ENCODE results near the gene CD93.

The CD93 gene

GRCh38 chr20:23094927-23095326 is 8.8 kb upstream of the CD93 start:
- H3K4me3 ChIP-seq (ENCODE audit: low read depth, low read length), result no peak overlapping the region
- H3K9me3 ChIP-seq (ENCODE audit: control insufficient read depth, insufficient read depth, low read length), result no peaks in the 10 kb centered on the region
- H3K4me1 ChIP-seq (ENCODE audit: control insufficient read depth, insufficient read depth, low read length), result no peaks in the 10 kb centered on the region
- H3K9ac ChIP-seq (ENCODE audit: low read depth, low read length), result no peak overlapping the region
- no peaks in the 10 kb centered on the region for H3K27me3 ChIP-seq (ENCODE audit: control insufficient read depth, insufficient read depth, low read length)
- H3K36me3 ChIP-seq (ENCODE audit: control insufficient read depth, insufficient read depth, low read length), result no peaks in the 10 kb centered on the region

GRCh38 chr20:23094213-23094896 is 8.2 kb upstream of the CD93 start:
- H3K4me3 ChIP-seq (ENCODE audit: low read depth, low read length), result no peak overlapping the region
- no peaks in the 10 kb centered on the region for H3K36me3 ChIP-seq (ENCODE audit: control insufficient read depth, insufficient read depth, low read length)
- no peaks in the 10 kb centered on the region for H3K4me1 ChIP-seq (ENCODE audit: control insufficient read depth, insufficient read depth, low read length)
- no peaks in the 10 kb centered on the region for H3K9me3 ChIP-seq (ENCODE audit: control insufficient read depth, insufficient read depth, low read length)
- H3K27me3 ChIP-seq (ENCODE audit: control insufficient read depth, insufficient read depth, low read length), result no peaks in the 10 kb centered on the region
- no peak overlapping the region for H3K9ac ChIP-seq (ENCODE audit: low read depth, low read length)

- Histone ChIP-seq H3K4me3 (ENCODE audit: low read depth, low read length) (no peak overlapping the region), H3K36me3 (ENCODE audit: control insufficient read depth, insufficient read depth, low read length) (no peaks in the 10 kb centered on the region), H3K9ac (ENCODE audit: low read depth, low read length) (no peak overlapping the region), H3K9me3 (ENCODE audit: control insufficient read depth, insufficient read depth, low read length) (no peaks in the 10 kb centered on the region), H3K4me1 (ENCODE audit: control insufficient read depth, insufficient read depth, low read length) (no peaks in the 10 kb centered on the region), H3K27me3 (ENCODE audit: control insufficient read depth, insufficient read depth, low read length) (no peaks in the 10 kb centered on the region)
Observed at GRCh38 chr20:23093613-23094012, 7.5 kb upstream of the CD93 start.

GRCh38 chr20:23092861-23093495 is 6.9 kb upstream of the CD93 start:
- Histone ChIP-seq H3K27me3 (ENCODE audit: control insufficient read depth, insufficient read depth, low read length) (no peaks in the 10 kb centered on the region), H3K9ac (ENCODE audit: low read depth, low read length) (no peak overlapping the region), H3K36me3 (ENCODE audit: control insufficient read depth, insufficient read depth, low read length) (no peaks in the 10 kb centered on the region), H3K4me3 (ENCODE audit: low read depth, low read length) (no peak overlapping the region), H3K4me1 (ENCODE audit: control insufficient read depth, insufficient read depth, low read length) (no peaks in the 10 kb centered on the region), H3K9me3 (ENCODE audit: control insufficient read depth, insufficient read depth, low read length) (no peaks in the 10 kb centered on the region)

GRCh38 chr20:23092384-23092756 is 6.2 kb upstream of the CD93 start:
- Histone ChIP-seq H3K27me3 (ENCODE audit: control insufficient read depth, insufficient read depth, low read length) (no peaks in the 10 kb centered on the region), H3K9me3 (ENCODE audit: control insufficient read depth, insufficient read depth, low read length) (no peaks in the 10 kb centered on the region), H3K4me1 (ENCODE audit: control insufficient read depth, insufficient read depth, low read length) (no peaks in the 10 kb centered on the region), H3K9ac (ENCODE audit: low read depth, low read length) (no peak overlapping the region), H3K36me3 (ENCODE audit: control insufficient read depth, insufficient read depth, low read length) (no peaks in the 10 kb centered on the region), H3K4me3 (ENCODE audit: low read depth, low read length) (no peak overlapping the region)

GRCh38 chr20:23091721-23092383 is 5.7 kb upstream of the CD93 start:
- Histone ChIP-seq H3K36me3 (ENCODE audit: control insufficient read depth, insufficient read depth, low read length) (no peaks in the 10 kb centered on the region), H3K27me3 (ENCODE audit: control insufficient read depth, insufficient read depth, low read length) (no peaks in the 10 kb centered on the region), H3K4me3 (ENCODE audit: low read depth, low read length) (no peak overlapping the region), H3K9me3 (ENCODE audit: control insufficient read depth, insufficient read depth, low read length) (no peaks in the 10 kb centered on the region), H3K4me1 (ENCODE audit: control insufficient read depth, insufficient read depth, low read length) (no peaks in the 10 kb centered on the region), H3K9ac (ENCODE audit: low read depth, low read length) (no peak overlapping the region)

GRCh38 chr20:23090878-23091277 is 4.8 kb upstream of the CD93 start:
- Histone ChIP-seq H3K4me1 (ENCODE audit: control insufficient read depth, insufficient read depth, low read length) (no peaks in the 10 kb centered on the region), H3K27me3 (ENCODE audit: control insufficient read depth, insufficient read depth, low read length) (no peaks in the 10 kb centered on the region), H3K9ac (ENCODE audit: low read depth, low read length) (no peak overlapping the region), H3K4me3 (ENCODE audit: low read depth, low read length) (no peak overlapping the region), H3K36me3 (ENCODE audit: control insufficient read depth, insufficient read depth, low read length) (no peaks in the 10 kb centered on the region), H3K9me3 (ENCODE audit: control insufficient read depth, insufficient read depth, low read length) (no peaks in the 10 kb centered on the region)

- Histone ChIP-seq H3K36me3 (ENCODE audit: control insufficient read depth, insufficient read depth, low read length) (no peaks in the 10 kb centered on the region), H3K9ac (ENCODE audit: low read depth, low read length) (no peak overlapping the region), H3K9me3 (ENCODE audit: control insufficient read depth, insufficient read depth, low read length) (no peaks in the 10 kb centered on the region), H3K4me1 (ENCODE audit: control insufficient read depth, insufficient read depth, low read length) (no peaks in the 10 kb centered on the region), H3K27me3 (ENCODE audit: control insufficient read depth, insufficient read depth, low read length) (no peaks in the 10 kb centered on the region), H3K4me3 (ENCODE audit: low read depth, low read length) (no peak overlapping the region)
Observed at GRCh38 chr20:23090147-23090546, 4.0 kb upstream of the CD93 start.

- no peak overlapping the region for H3K4me3 ChIP-seq (ENCODE audit: low read depth, low read length)
- no peaks in the 10 kb centered on the region for H3K27me3 ChIP-seq (ENCODE audit: control insufficient read depth, insufficient read depth, low read length)
- no peak overlapping the region for H3K9ac ChIP-seq (ENCODE audit: low read depth, low read length)
- no peaks in the 10 kb centered on the region for H3K4me1 ChIP-seq (ENCODE audit: control insufficient read depth, insufficient read depth, low read length)
- H3K36me3 ChIP-seq (ENCODE audit: control insufficient read depth, insufficient read depth, low read length), result no peaks in the 10 kb centered on the region
- no peaks in the 10 kb centered on the region for H3K9me3 ChIP-seq (ENCODE audit: control insufficient read depth, insufficient read depth, low read length)
Observed at GRCh38 chr20:23088866-23089265, 2.7 kb upstream of the CD93 start.

GRCh38 chr20:23087587-23088251 is 1.6 kb upstream of the CD93 start:
- Histone ChIP-seq H3K4me3 (ENCODE audit: low read depth, low read length) (no peak overlapping the region), H3K9me3 (ENCODE audit: control insufficient read depth, insufficient read depth, low read length) (no peaks in the 10 kb centered on the region), H3K27me3 (ENCODE audit: control insufficient read depth, insufficient read depth, low read length) (no peaks in the 10 kb centered on the region), H3K9ac (ENCODE audit: low read depth, low read length) (no peak overlapping the region), H3K4me1 (ENCODE audit: control insufficient read depth, insufficient read depth, low read length) (peaks cover 4% of the 10 kb centered on the region), H3K36me3 (ENCODE audit: control insufficient read depth, insufficient read depth, low read length) (no peaks in the 10 kb centered on the region)

- H3K4me1 ChIP-seq (ENCODE audit: control insufficient read depth, insufficient read depth, low read length), result peaks cover 4% of the 10 kb centered on the region
- no peaks in the 10 kb centered on the region for H3K27me3 ChIP-seq (ENCODE audit: control insufficient read depth, insufficient read depth, low read length)
- no peak overlapping the region for H3K9ac ChIP-seq (ENCODE audit: low read depth, low read length)
- H3K9me3 ChIP-seq (ENCODE audit: control insufficient read depth, insufficient read depth, low read length), result no peaks in the 10 kb centered on the region
- H3K4me3 ChIP-seq (ENCODE audit: low read depth, low read length), result no peak overlapping the region
- H3K36me3 ChIP-seq (ENCODE audit: control insufficient read depth, insufficient read depth, low read length), result no peaks in the 10 kb centered on the region
Observed at GRCh38 chr20:23086931-23087411, 847 bp upstream of the CD93 start.
